RWPE2 (cell line): ENCODE results near the gene TDRKH.

Experiments used
- ATAC-seq: fragments of 200-7000 bp; cut with Tn5 transposase; 3 replicates; pipeline ENCODE4 v1.9.1; 2021; ENCODE audit warnings: low read depth
- DNase-seq: peaks from one replicate; pipeline ENCODE4 v3.0.0-alpha.2; 2020; ENCODE audit warnings: low spot score
- H3K27ac ChIP-seq: fragments of 450-650 bp; 2 replicates; pipeline ENCODE4 v1.5.1; 2017; ENCODE audit warnings: mild to moderate bottlenecking; ENCODE audit not compliant: poor library complexity, severe bottlenecking
- H3K27me3 ChIP-seq: fragments of 250-450 bp; sonication (Bioruptor Pico); 2 replicates; pipeline ENCODE4 v1.5.1; 2021; ENCODE audit warnings: mild to moderate bottlenecking, moderate library complexity; ENCODE audit not compliant: insufficient read depth, poor library complexity, severe bottlenecking
- H3K36me3 ChIP-seq: fragments of 250-450 bp; sonication (Bioruptor Pico); 2 replicates; pipeline ENCODE4 v1.5.1; 2020; ENCODE audit warnings: low read depth, mild to moderate bottlenecking, moderate library complexity
- H3K4me1 ChIP-seq: fragments of 250-450 bp; sonication (Bioruptor Pico); 2 replicates; pipeline ENCODE4 v1.5.1; 2021; ENCODE audit warnings: mild to moderate bottlenecking, moderate library complexity; ENCODE audit not compliant: insufficient read depth, poor library complexity, severe bottlenecking
- H3K4me3 ChIP-seq: fragments of 250-450 bp; sonication (Bioruptor Pico); 2 replicates; pipeline ENCODE4 v1.5.1; 2021; ENCODE audit warnings: mild to moderate bottlenecking, moderate library complexity; ENCODE audit not compliant: severe bottlenecking
- H3K9me3 ChIP-seq: fragments of 250-450 bp; sonication (Bioruptor Pico); 2 replicates; pipeline ENCODE4 v1.5.1; 2021; ENCODE audit warnings: mild to moderate bottlenecking, moderate library complexity; ENCODE audit not compliant: severe bottlenecking
- CTCF ChIP-seq: fragments of 450-650 bp; IDR thresholded peaks from one replicate; pipeline ENCODE4 v1.5.1; 2017; ENCODE audit warnings: mild to moderate bottlenecking, moderate library complexity; ENCODE audit not compliant: poor library complexity, severe bottlenecking

Gene TDRKH

DNA sequence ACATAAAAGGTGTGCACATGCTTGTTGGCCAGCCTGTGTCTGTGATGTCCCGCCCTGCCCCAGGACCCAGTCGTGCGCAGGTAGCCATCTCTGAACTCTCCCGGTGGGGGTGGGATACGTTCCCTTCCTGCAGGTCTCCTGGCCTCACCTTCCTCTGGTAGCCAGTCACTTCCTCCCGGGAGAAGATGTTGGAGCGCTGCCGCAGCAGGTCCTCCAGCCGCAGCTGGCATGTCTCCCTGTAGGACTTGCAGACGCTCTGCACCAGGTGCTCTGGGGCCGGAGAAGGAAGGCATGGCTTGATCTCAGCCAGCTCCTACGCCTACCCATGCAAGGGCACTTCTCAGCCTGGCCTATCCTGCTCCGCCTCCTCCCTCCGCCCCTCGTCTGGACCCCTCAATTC is 24.1 kb upstream of the TDRKH start:
- no peak for ATAC-seq

DNA sequence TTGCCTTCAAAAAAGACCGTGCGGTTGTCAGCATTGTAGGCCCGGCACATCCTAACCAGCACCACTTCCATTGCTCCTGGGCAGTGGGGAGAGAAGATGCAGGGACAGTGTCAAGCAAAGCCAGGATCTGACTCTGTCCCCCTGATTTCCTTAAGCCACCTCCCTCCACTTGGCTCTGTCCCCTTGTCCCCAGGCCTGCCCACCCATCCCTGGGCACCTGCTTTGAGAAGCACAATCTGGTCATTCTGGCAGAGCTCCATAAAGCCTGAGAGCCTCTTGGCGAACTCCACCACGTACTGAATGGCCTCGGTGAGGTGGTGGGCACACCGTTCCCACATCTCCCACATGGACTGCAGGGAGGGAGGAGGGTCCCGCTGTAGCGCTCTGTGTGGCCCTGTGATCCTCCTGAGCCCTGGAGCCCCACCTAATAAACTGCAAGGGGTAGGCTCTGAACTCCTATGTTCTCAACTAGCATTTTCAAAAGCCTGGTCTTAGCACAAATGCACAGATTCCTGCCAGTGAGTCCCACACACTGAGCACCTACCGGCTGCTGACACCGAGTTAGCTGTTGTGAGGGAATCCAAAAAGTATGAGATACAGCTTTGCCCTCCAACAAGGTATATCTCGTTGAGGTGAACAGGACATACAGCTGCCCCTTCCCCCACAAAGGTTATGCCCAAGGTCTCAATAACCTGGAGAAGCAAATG is 23.1 kb upstream of the TDRKH start:
- ATAC-seq (no peak), DNase-seq (no peak)
- Histone ChIP-seq H3K27ac (no peak overlapping the region), H3K4me1 (no peaks in the 10 kb centered on the region), H3K9me3 (no peaks in the 10 kb centered on the region), H3K36me3 (no peaks in the 10 kb centered on the region), H3K4me3 (no peak overlapping the region), H3K27me3 (no peaks in the 10 kb centered on the region)
- no peak for TF ChIP-seq CTCF

More for the DNA sequence above, 24.1 kb upstream of the TDRKH start:
- Histone ChIP-seq H3K27me3 (no peaks in the 10 kb centered on the region), H3K4me1 (no peaks in the 10 kb centered on the region), H3K9me3 (no peaks in the 10 kb centered on the region), H3K27ac (no peak overlapping the region), H3K4me3 (no peak overlapping the region), H3K36me3 (no peaks in the 10 kb centered on the region)
- peak; percentile 35 for DNase-seq
- no peak for TF ChIP-seq CTCF

- H3K4me1 ChIP-seq, result no peaks in the 10 kb centered on the region
- no peak overlapping the region for H3K27ac ChIP-seq
- no peaks in the 10 kb centered on the region for H3K36me3 ChIP-seq
- H3K4me3 ChIP-seq, result no peak overlapping the region
- DNase-seq (no peak), ATAC-seq (no peak)
- H3K27me3 ChIP-seq, result no peaks in the 10 kb centered on the region
- H3K9me3 ChIP-seq, result no peaks in the 10 kb centered on the region
- TF ChIP-seq CTCF, result no peak
Measured at GRCh38 chr1:151811181-151811580, 20.9 kb upstream of the TDRKH start.

- no peak overlapping the region for H3K27ac ChIP-seq
- DNase-seq, result no peak
Measured at GRCh38 chr1:151809985-151810556, 19.8 kb upstream of the TDRKH start.

More at GRCh38 chr1:151809985-151810556, 19.8 kb upstream of the TDRKH start:
- H3K9me3 ChIP-seq, result no peaks in the 10 kb centered on the region
- no peaks in the 10 kb centered on the region for H3K36me3 ChIP-seq
- no peaks in the 10 kb centered on the region for H3K27me3 ChIP-seq
- ATAC-seq, result no peak
- H3K4me1 ChIP-seq, result no peaks in the 10 kb centered on the region
- H3K4me3 ChIP-seq, result no peak overlapping the region
- no peak for TF ChIP-seq CTCF
